Activated T-helper 1 cell treated with anti-CD3 and anti-CD28 coated beads, Interleukin-12 subunit alpha, Interleukin-12 subunit beta, Interleukin-2, Interleukin-4 antibody, amounts not matched to agents 30 ng/mL and 10 ng/mL and 1 ng/mL, durations not matched to agents 14 hours and 24 hours and 36 hours (primary cell): ENCODE measurements around the gene CLN5. TPM values are rescaled to one million over a fixed set of nuclear protein-coding genes. Genes with fewer than 3 reads are reported as not detected.
A peak's percentile ranks its signal among the peaks of the same experiment; 100 is the strongest.
"Not testable (repeated sequence)": the region's sequence is repeated elsewhere in the genome, so short reads cannot be mapped to it uniquely, and the experiment has no call there.

ENCODE experiments used
- DNase-seq: peaks from one replicate; pipeline ENCODE4 v3.0.0; 2021; ENCODE audit warnings: low spot score
- H3K27ac Mint-ChIP-seq: one replicate; pipeline ENCODE4 v1.8.0; 2021; ENCODE audit warnings: mild to moderate bottlenecking, mixed read lengths
- H3K27me3 Mint-ChIP-seq: one replicate; pipeline ENCODE4 v1.8.0; 2022; ENCODE audit warnings: mild to moderate bottlenecking, moderate library complexity, mixed read lengths; ENCODE audit not compliant: insufficient read depth
- H3K36me3 Mint-ChIP-seq: one replicate; pipeline ENCODE4 v1.8.0; 2021; ENCODE audit warnings: low read depth, mixed read lengths
- H3K4me1 Mint-ChIP-seq: one replicate; pipeline ENCODE4 v1.8.0; 2021; ENCODE audit warnings: low read depth, mixed read lengths
- H3K4me3 Mint-ChIP-seq: one replicate; pipeline ENCODE4 v1.8.0; 2021; ENCODE audit warnings: mild to moderate bottlenecking, moderate library complexity, mixed read lengths
- H3K9me3 Mint-ChIP-seq: one replicate; pipeline ENCODE4 v1.8.0; 2021; ENCODE audit warnings: mixed read lengths
- intact Hi-C: fragments of 100-400 bp; cut with micrococcal nuclease; formaldehyde crosslinking; loops from one replicate; pipeline ENCODE4 v1.15.1; 2024
- total RNA-seq: library from RNA; stranded (reverse); gene quantifications from 2 replicates; pipeline ENCODE4 v1.2.3, GENCODE V29; 2022

Gene CLN5
- total RNA-seq, result 14.2 and 16.9 TPM in 2 replicates

GRCh38 chr13:76991796-76992547 lies at the start of gene CLN5:
TSS of gene CLN5 (plus strand) at chr13:76992081. CDS start at chr13:76992099, 18 bp downstream.
- peaks cover 7% of the 10 kb centered on the region for H3K27me3 Mint-ChIP-seq
- intact Hi-C loops, result loop anchor here (1.0 to 10.0 kb wide), 11 partner anchors 12 to 1667 kb away; partner anchors contain the start of genes FBXL3 and OBI1
- peak within 1 kb of the TSS; percentile 98 for H3K27ac Mint-ChIP-seq
- DNase-seq, result peak; percentile 95
- peaks cover 42% of the 10 kb centered on the region for H3K4me1 Mint-ChIP-seq
- H3K9me3 Mint-ChIP-seq, result no peaks in the 10 kb centered on the region
- peak within 1 kb of the TSS; percentile 97 for H3K4me3 Mint-ChIP-seq
- peaks cover 18% of the 10 kb centered on the region for H3K36me3 Mint-ChIP-seq

- intact Hi-C loops, result no loop called here
- Mint-ChIP-seq H3K4me1 (no peaks in the 10 kb centered on the region), H3K36me3 (no peaks in the 10 kb centered on the region), H3K9me3 (no peaks in the 10 kb centered on the region), H3K27ac (no peak overlapping the region), H3K27me3 (peaks cover 4% of the 10 kb centered on the region), H3K4me3 (no peak overlapping the region)
- no peak for DNase-seq
Observed at GRCh38 chr13:76942363-76942762, 49.5 kb upstream of the CLN5 start.

- H3K4me1 Mint-ChIP-seq, result no peaks in the 10 kb centered on the region
- no peaks in the 10 kb centered on the region for H3K36me3 Mint-ChIP-seq
- H3K9me3 Mint-ChIP-seq, result no peaks in the 10 kb centered on the region
- DNase-seq, result no peak
- H3K27me3 Mint-ChIP-seq, result peaks cover 3% of the 10 kb centered on the region
- H3K4me3 Mint-ChIP-seq, result no peak overlapping the region
- intact Hi-C loops, result no loop called here
- H3K27ac Mint-ChIP-seq, result no peak overlapping the region
Observed at GRCh38 chr13:76943646-76944045, 48.2 kb upstream of the CLN5 start.

- no peaks in the 10 kb centered on the region for H3K9me3 Mint-ChIP-seq
- no peak overlapping the region for H3K27ac Mint-ChIP-seq
- no peaks in the 10 kb centered on the region for H3K4me1 Mint-ChIP-seq
Observed at GRCh38 chr13:76944456-76944855, 47.4 kb upstream of the CLN5 start.

GRCh38 chr13:76948149-76948548 lies 43.7 kb upstream of the CLN5 start, which contains the start of gene ACOD1:
TSS of gene ACOD1 (plus strand) at chr13:76948511. CDS start at chr13:76948559, 48 bp downstream.
- Mint-ChIP-seq H3K4me3 (no peak within 1 kb of the TSS), H3K9me3 (no peaks in the 10 kb centered on the region), H3K4me1 (no peaks in the 10 kb centered on the region), H3K27ac (no peak within 1 kb of the TSS), H3K27me3 (peaks cover 6% of the 10 kb centered on the region), H3K36me3 (no peaks in the 10 kb centered on the region)
- no peak for DNase-seq
- intact Hi-C loops, result no loop called here

More at GRCh38 chr13:76944456-76944855, 47.4 kb upstream of the CLN5 start:
- Mint-ChIP-seq H3K4me3 (no peak overlapping the region), H3K27me3 (peaks cover 2% of the 10 kb centered on the region), H3K36me3 (no peaks in the 10 kb centered on the region)
- intact Hi-C loops, result no loop called here
- no peak for DNase-seq

- H3K36me3 Mint-ChIP-seq, result no peaks in the 10 kb centered on the region
- no peaks in the 10 kb centered on the region for H3K9me3 Mint-ChIP-seq
- no peak overlapping the region for H3K27ac Mint-ChIP-seq
- no peak for DNase-seq
- intact Hi-C loops, result no loop called here
- H3K27me3 Mint-ChIP-seq, result peaks cover 6% of the 10 kb centered on the region
- no peaks in the 10 kb centered on the region for H3K4me1 Mint-ChIP-seq
- H3K4me3 Mint-ChIP-seq, result no peak overlapping the region
Observed at GRCh38 chr13:76950101-76950500, 41.8 kb upstream of the CLN5 start.

- Mint-ChIP-seq H3K4me3 (no peak overlapping the region), H3K27me3 (peaks cover 4% of the 10 kb centered on the region), H3K9me3 (peaks cover 8% of the 10 kb centered on the region), H3K36me3 (no peaks in the 10 kb centered on the region), H3K4me1 (no peaks in the 10 kb centered on the region), H3K27ac (no peak overlapping the region)
- no peak for DNase-seq
- intact Hi-C loops, result no loop called here
Observed at GRCh38 chr13:76953968-76954367, 37.9 kb upstream of the CLN5 start.

GRCh38 chr13:76954538-76954937 lies 37.3 kb upstream of the CLN5 start:
- no peak for DNase-seq
- no peak overlapping the region for H3K27ac Mint-ChIP-seq
- no peaks in the 10 kb centered on the region for H3K4me1 Mint-ChIP-seq
- no peaks in the 10 kb centered on the region for H3K36me3 Mint-ChIP-seq
- no peak overlapping the region for H3K4me3 Mint-ChIP-seq
- intact Hi-C loops, result no loop called here
- peaks cover 11% of the 10 kb centered on the region for H3K9me3 Mint-ChIP-seq
- H3K27me3 Mint-ChIP-seq, result peaks cover 4% of the 10 kb centered on the region

- Mint-ChIP-seq H3K4me3 (no peak overlapping the region), H3K27ac (no peak overlapping the region), H3K27me3 (peaks cover 4% of the 10 kb centered on the region), H3K36me3 (no peaks in the 10 kb centered on the region), H3K9me3 (peaks cover 14% of the 10 kb centered on the region), H3K4me1 (no peaks in the 10 kb centered on the region)
- no peak for DNase-seq
- intact Hi-C loops, result no loop called here
Observed at GRCh38 chr13:76955193-76955592, 36.7 kb upstream of the CLN5 start.

GRCh38 chr13:76955661-76956060 lies 36.2 kb upstream of the CLN5 start:
- Mint-ChIP-seq H3K27ac (no peak overlapping the region), H3K4me3 (no peak overlapping the region), H3K36me3 (no peaks in the 10 kb centered on the region), H3K9me3 (peaks cover 19% of the 10 kb centered on the region), H3K27me3 (peaks cover 5% of the 10 kb centered on the region), H3K4me1 (no peaks in the 10 kb centered on the region)
- DNase-seq, result no peak
- intact Hi-C loops, result no loop called here

- Mint-ChIP-seq H3K27me3 (peaks cover 2% of the 10 kb centered on the region), H3K27ac (no peak overlapping the region), H3K9me3 (peaks cover 21% of the 10 kb centered on the region), H3K4me3 (no peak overlapping the region), H3K36me3 (no peaks in the 10 kb centered on the region), H3K4me1 (no peaks in the 10 kb centered on the region)
- intact Hi-C loops, result no loop called here
- no peak for DNase-seq
Observed at GRCh38 chr13:76958841-76959432, 32.9 kb upstream of the CLN5 start.

GRCh38 chr13:76959734-76960133 lies 32.1 kb upstream of the CLN5 start:
- H3K27ac Mint-ChIP-seq, intact Hi-C loops, H3K36me3 Mint-ChIP-seq, H3K27me3 Mint-ChIP-seq, DNase-seq, H3K4me1 Mint-ChIP-seq, H3K4me3 Mint-ChIP-seq: not testable (repeated sequence)
- H3K9me3 Mint-ChIP-seq, result peaks cover 21% of the 10 kb centered on the region

- no peak for DNase-seq
- intact Hi-C loops, result no loop called here
- Mint-ChIP-seq H3K9me3 (no peaks in the 10 kb centered on the region), H3K27ac (no peak overlapping the region), H3K4me1 (no peaks in the 10 kb centered on the region), H3K4me3 (no peak overlapping the region), H3K36me3 (no peaks in the 10 kb centered on the region), H3K27me3 (peaks cover 3% of the 10 kb centered on the region)
Observed at GRCh38 chr13:76965759-76966421, 26.0 kb upstream of the CLN5 start.
